ENCODE data around the gene TMEM245. TPM values are rescaled to one million over a fixed set of nuclear protein-coding genes. Genes with fewer than 3 reads are reported as not detected.

Gene TMEM245
- total and polyA plus RNA-seq, 3 donors from 2014 or later, result 44.9 to 67.6 (median 63.6) TPM

DNA sequence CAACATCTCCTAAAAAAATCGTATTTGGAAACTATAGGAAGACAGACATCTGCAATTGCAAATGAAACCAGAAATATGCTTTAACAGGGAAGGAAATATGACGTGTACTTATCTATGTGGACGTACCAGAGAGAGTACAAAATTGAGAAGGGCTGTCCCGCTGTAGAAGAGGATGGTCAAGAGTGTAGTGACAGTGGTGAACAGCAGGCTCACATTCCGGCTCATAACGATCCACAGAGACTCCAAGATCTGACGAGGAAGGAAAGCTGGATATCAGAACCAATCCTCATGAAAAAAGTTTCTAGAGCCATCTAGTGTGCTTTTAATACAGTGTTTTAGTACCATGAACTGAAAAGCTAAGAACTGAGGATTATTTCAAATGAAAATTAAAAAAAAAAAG, 69.3 kb downstream of the TMEM245 start:
- H3K27ac ChIP-seq, result no peak overlapping the region

GRCh38 chr9:109048822-109049221, 70.9 kb downstream of the TMEM245 start:
- Histone ChIP-seq H3K27ac (no peak overlapping the region), H3K36me3 (ENCODE audit: low read depth, missing control alignments) (peaks cover 3% of the 10 kb centered on the region), H3K27me3 (no peaks in the 10 kb centered on the region), H3K4me1 (peaks cover 12% of the 10 kb centered on the region), H3K9me3 (no peaks in the 10 kb centered on the region), H3K4me3 (no peak overlapping the region)
- intact Hi-C loops (cut with DNase I; ENCODE audit: low total_unique reads), result no loop called here
- TF ChIP-seq POLR2A (IDR thresholded peaks at IDR 0.05) (no peak), CTCF (IDR thresholded peaks at IDR 0.05) (no peak)
- DNase-seq, result no peak
- 72 to 82% methylated on average over 3 of the region's 3 CpGs for WGBS, 2 donors

More for the DNA sequence above, 69.3 kb downstream of the TMEM245 start:
- no peaks in the 10 kb centered on the region for H3K9me3 ChIP-seq
- TF ChIP-seq POLR2A (IDR thresholded peaks at IDR 0.05), result no peak
- no peak for TF ChIP-seq CTCF (IDR thresholded peaks at IDR 0.05)
- H3K4me1 ChIP-seq, result peaks cover 16% of the 10 kb centered on the region
- peaks cover 3% of the 10 kb centered on the region for H3K36me3 ChIP-seq (ENCODE audit: low read depth, missing control alignments)
- H3K4me3 ChIP-seq, result no peak overlapping the region
- DNase-seq, result no peak
- intact Hi-C loops (cut with DNase I; ENCODE audit: low total_unique reads), result no loop called here
- H3K27me3 ChIP-seq, result no peaks in the 10 kb centered on the region
- WGBS, 2 donors, result 65 to 69% methylated on average over 7 of the region's 7 CpGs

DNA sequence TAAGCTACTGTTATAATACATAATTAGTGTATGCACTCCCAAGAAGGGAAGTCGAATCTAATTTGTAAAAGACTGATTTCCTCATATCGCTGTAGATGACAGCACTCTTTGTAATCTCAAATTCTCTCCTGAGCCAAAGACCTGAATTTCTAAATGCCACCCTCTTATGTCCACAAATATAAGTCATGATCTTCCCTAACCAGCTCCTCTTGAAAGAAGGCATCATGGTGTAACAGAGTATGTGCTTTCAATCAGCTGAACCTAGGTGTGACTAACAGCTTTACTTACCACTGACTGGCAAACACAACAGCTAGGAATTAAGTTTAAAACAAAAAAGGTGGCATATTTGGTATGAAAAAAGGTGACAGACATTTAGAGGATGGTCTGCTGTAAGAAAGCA, 72.5 kb downstream of the TMEM245 start:
- peaks cover 2% of the 10 kb centered on the region for H3K4me1 ChIP-seq
- peaks cover 3% of the 10 kb centered on the region for H3K36me3 ChIP-seq (ENCODE audit: low read depth, missing control alignments)
- WGBS, 2 donors, result 87 to 93% methylated on average over 2 of the region's 2 CpGs
- no peak for TF ChIP-seq CTCF (IDR thresholded peaks at IDR 0.05)
- no peak for TF ChIP-seq POLR2A (IDR thresholded peaks at IDR 0.05)
- H3K27ac ChIP-seq, result no peak overlapping the region
- H3K9me3 ChIP-seq, result no peaks in the 10 kb centered on the region
- DNase-seq, result no peak
- intact Hi-C loops (cut with DNase I; ENCODE audit: low total_unique reads), result no loop called here
- no peaks in the 10 kb centered on the region for H3K27me3 ChIP-seq
- no peak overlapping the region for H3K4me3 ChIP-seq

- Histone ChIP-seq H3K4me1 (no peaks in the 10 kb centered on the region), H3K27ac (no peak overlapping the region), H3K4me3 (no peak overlapping the region), H3K9me3 (no peaks in the 10 kb centered on the region), H3K27me3 (no peaks in the 10 kb centered on the region), H3K36me3 (ENCODE audit: low read depth, missing control alignments) (peaks cover 3% of the 10 kb centered on the region)
- no peak for TF ChIP-seq POLR2A (IDR thresholded peaks at IDR 0.05)
- no peak for TF ChIP-seq CTCF (IDR thresholded peaks at IDR 0.05)
- 85 to 90% methylated on average over 1 of the region's 1 CpG for WGBS, 2 donors
- intact Hi-C loops (cut with DNase I; ENCODE audit: low total_unique reads), result no loop called here
- DNase-seq, result no peak
Observed at GRCh38 chr9:109046346-109046745, 73.4 kb downstream of the TMEM245 start.

- TF ChIP-seq CTCF (IDR thresholded peaks at IDR 0.05) (no peak), POLR2A (IDR thresholded peaks at IDR 0.05) (no peak)
- DNase-seq, result no peak
- Histone ChIP-seq H3K27me3 (no peaks in the 10 kb centered on the region), H3K4me3 (no peak overlapping the region), H3K27ac (no peak overlapping the region), H3K36me3 (ENCODE audit: low read depth, missing control alignments) (no peaks in the 10 kb centered on the region), H3K9me3 (no peaks in the 10 kb centered on the region), H3K4me1 (peaks cover 9% of the 10 kb centered on the region)
- intact Hi-C loops (cut with DNase I; ENCODE audit: low total_unique reads), result no loop called here
- WGBS, 2 donors, result 96% methylated on average over 4 of the region's 4 CpGs
Observed at GRCh38 chr9:109043578-109043977, 76.2 kb downstream of the TMEM245 start.

Data from testis (tissue), 3 donors.